Esophagus squamous epithelium (tissue), 4 donors: Measurements from ENCODE around the gene VRK2.

Experiments
- POLR2A ChIP-seq, 4 donors: fragments of 450-650 bp; IDR thresholded peaks; one replicate each; pipeline ENCODE4 v1.6.1; 2017; ENCODE audit warnings: antibody characterized with exemption in 4 of 4, mild to moderate bottlenecking in 4 of 4, moderate library complexity in 3 of 4
- TF ChIP-seq, protein P1 (sequence below), 6 experiments: fragments of 450-650 bp in 4 of 6; fragments of 200-600 bp in 2 of 6; sonication (generic) in 2 of 6; IDR thresholded peaks; one replicate each; pipeline ENCODE4 v1.5.1; 2016 to 2019; ENCODE audit warnings: antibody characterized with exemption in 6 of 6, mild to moderate bottlenecking in 4 of 6, moderate library complexity in 4 of 6

DNA sequence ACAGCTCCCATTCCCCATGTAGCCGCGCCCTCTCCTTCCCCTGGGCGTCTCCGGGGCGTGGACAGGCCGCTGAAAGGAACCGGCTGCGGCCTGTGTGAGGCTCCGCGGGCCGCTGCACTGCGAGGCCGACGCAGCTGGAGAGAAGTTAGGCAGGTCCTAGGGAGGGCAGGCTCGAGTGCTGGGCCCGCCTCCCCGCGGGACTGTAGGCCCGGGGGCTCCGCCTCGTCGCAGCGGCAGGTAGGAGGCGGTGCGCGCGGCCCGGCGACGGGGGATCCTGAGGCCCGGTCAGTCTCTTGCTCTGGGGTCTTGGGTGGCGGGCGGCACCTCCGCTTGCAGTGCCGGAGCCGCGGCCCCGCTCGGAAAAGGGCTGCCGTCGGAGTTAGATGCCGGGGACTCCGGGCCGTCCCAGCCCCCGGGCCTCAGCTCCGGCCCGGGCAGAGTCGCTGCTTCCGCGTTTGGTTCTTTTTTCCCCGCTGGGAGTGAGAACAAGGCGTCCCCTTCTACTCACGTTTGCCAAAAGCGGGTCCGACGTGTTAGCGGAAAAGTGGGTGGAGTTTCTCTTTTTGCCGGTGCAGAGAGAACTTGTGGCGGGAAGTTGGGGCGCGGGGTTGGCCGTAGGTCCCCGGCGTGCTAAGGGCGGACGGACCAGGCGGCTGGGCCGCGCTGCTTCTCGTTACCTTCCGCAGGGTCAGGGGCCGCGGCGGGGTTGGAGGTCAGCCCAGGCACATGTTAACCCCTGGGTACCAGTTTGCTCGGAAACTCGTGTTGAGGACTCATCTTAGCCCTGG, at the start of gene VRK2:
- TF ChIP-seq, protein P1, sequence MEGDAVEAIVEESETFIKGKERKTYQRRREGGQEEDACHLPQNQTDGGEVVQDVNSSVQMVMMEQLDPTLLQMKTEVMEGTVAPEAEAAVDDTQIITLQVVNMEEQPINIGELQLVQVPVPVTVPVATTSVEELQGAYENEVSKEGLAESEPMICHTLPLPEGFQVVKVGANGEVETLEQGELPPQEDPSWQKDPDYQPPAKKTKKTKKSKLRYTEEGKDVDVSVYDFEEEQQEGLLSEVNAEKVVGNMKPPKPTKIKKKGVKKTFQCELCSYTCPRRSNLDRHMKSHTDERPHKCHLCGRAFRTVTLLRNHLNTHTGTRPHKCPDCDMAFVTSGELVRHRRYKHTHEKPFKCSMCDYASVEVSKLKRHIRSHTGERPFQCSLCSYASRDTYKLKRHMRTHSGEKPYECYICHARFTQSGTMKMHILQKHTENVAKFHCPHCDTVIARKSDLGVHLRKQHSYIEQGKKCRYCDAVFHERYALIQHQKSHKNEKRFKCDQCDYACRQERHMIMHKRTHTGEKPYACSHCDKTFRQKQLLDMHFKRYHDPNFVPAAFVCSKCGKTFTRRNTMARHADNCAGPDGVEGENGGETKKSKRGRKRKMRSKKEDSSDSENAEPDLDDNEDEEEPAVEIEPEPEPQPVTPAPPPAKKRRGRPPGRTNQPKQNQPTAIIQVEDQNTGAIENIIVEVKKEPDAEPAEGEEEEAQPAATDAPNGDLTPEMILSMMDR (IDR thresholded peaks at IDR 0.05): peak in 3 of 6 experiments; percentile 13 to 34 (median 17)
- TF ChIP-seq POLR2A (IDR thresholded peaks at IDR 0.05): peak in 3 of 4 donors; percentile 12 to 91 (median 80)
